Neutrophil (primary cell): ENCODE data around the gene KISS1R.
"Not testable (repeated sequence)": the region's sequence is repeated elsewhere in the genome, so short reads cannot be mapped to it uniquely, and the experiment has no call there.

Experiments used
- H3K27ac ChIP-seq: fragments of 200-600 bp; sonication (generic); 2 replicates; pipeline ENCODE4 v1.5.1; 2016; ENCODE audit warnings: mild to moderate bottlenecking, moderate library complexity
- H3K27me3 ChIP-seq: fragments of 200-600 bp; sonication (generic); 2 replicates; pipeline ENCODE4 v1.6.0; 2016; ENCODE audit warnings: mild to moderate bottlenecking
- H3K36me3 ChIP-seq: fragments of 200-600 bp; sonication (generic); 2 replicates; pipeline ENCODE4 v1.5.1; 2017
- H3K4me1 ChIP-seq, 2 experiments: fragments of 200-600 bp in 1 of 2; sonication (generic) in 1 of 2; 1 replicate in 1 of 2; 2 replicates in 1 of 2; pipeline versions ENCODE4 v1.5.1 to v1.6.1; 2013 to 2016; ENCODE audit warnings: low read depth in 1 of 2, low read length in 1 of 2, mild to moderate bottlenecking in 1 of 2, moderate library complexity in 1 of 2; ENCODE audit not compliant: control insufficient read depth in 1 of 2, insufficient read depth in 1 of 2
- H3K4me3 ChIP-seq, 2 experiments: fragments of 200-600 bp in 1 of 2; sonication (generic) in 1 of 2; 1 replicate in 1 of 2; 2 replicates in 1 of 2; pipeline ENCODE4 v1.5.1; 2013 to 2016; ENCODE audit warnings: low read depth in 1 of 2, low read length in 1 of 2, mild to moderate bottlenecking in 1 of 2, moderate library complexity in 1 of 2
- H3K9me3 ChIP-seq: fragments of 200-600 bp; sonication (generic); 2 replicates; pipeline ENCODE4 v1.5.1; 2016
- CTCF ChIP-seq: fragments of 200-600 bp; sonication (generic); IDR thresholded peaks from 2 replicates; pipeline ENCODE4 v1.5.1; 2016; ENCODE audit warnings: antibody characterized with exemption

The KISS1R gene

GRCh38 chr19:954272-954671 lies 37.1 kb downstream of the KISS1R start:
- Histone ChIP-seq H3K27me3 (no peaks in the 10 kb centered on the region), H3K9me3 (no peaks in the 10 kb centered on the region), H3K4me3 (no peak overlapping the region), H3K36me3 (peaks cover 11% of the 10 kb centered on the region), H3K4me1 (peaks cover 19 to 25% of the 10 kb centered on the region in 2 experiments), H3K27ac (no peak overlapping the region)
- no peak for TF ChIP-seq CTCF

- Histone ChIP-seq H3K4me1 (peaks cover 19 to 25% of the 10 kb centered on the region in 2 experiments), H3K27ac (no peak overlapping the region), H3K9me3 (no peaks in the 10 kb centered on the region), H3K4me3 (no peak overlapping the region), H3K27me3 (no peaks in the 10 kb centered on the region), H3K36me3 (peaks cover 17% of the 10 kb centered on the region)
- no peak for TF ChIP-seq CTCF
These were observed 37.8 kb downstream of the KISS1R start for GRCh38 chr19:954672-955494.

GRCh38 chr19:955803-956765 lies 39.0 kb downstream of the KISS1R start:
- TF ChIP-seq CTCF = no peak
- H3K27ac ChIP-seq = no peak overlapping the region
- peaks cover 29% of the 10 kb centered on the region for H3K36me3 ChIP-seq
- H3K9me3 ChIP-seq = no peaks in the 10 kb centered on the region
- peaks cover 19 to 25% of the 10 kb centered on the region in 2 experiments for H3K4me1 ChIP-seq
- no peak overlapping the region for H3K4me3 ChIP-seq
- no peaks in the 10 kb centered on the region for H3K27me3 ChIP-seq

GRCh38 chr19:956766-957440 lies 39.8 kb downstream of the KISS1R start:
- peaks cover 37% of the 10 kb centered on the region for H3K36me3 ChIP-seq
- no peak overlapping the region for H3K27ac ChIP-seq
- TF ChIP-seq CTCF = no peak
- no peak overlapping the region for H3K4me3 ChIP-seq
- peaks cover 19 to 22% of the 10 kb centered on the region in 2 experiments for H3K4me1 ChIP-seq
- H3K27me3 ChIP-seq = no peaks in the 10 kb centered on the region
- no peaks in the 10 kb centered on the region for H3K9me3 ChIP-seq

GRCh38 chr19:957578-957977 lies 40.4 kb downstream of the KISS1R start:
- H3K4me3 ChIP-seq, H3K27ac ChIP-seq, H3K27me3 ChIP-seq, H3K9me3 ChIP-seq: not testable (repeated sequence)
- peaks cover 15 to 16% of the 10 kb centered on the region in 2 experiments for H3K4me1 ChIP-seq
- H3K36me3 ChIP-seq = peaks cover 41% of the 10 kb centered on the region
